ENCODE data around the gene KDM5A. TPM values are rescaled to one million over a fixed set of nuclear protein-coding genes. Genes with fewer than 3 reads are reported as not detected.
A peak's percentile ranks its signal among the peaks of the same experiment; 100 is the strongest.
"Not testable (repeated sequence)": the region's sequence is repeated elsewhere in the genome, so short reads cannot be mapped to it uniquely, and the experiment has no call there.

Gene KDM5A
- total and polyA plus RNA-seq, 2 donors (not counting 1 experiment from before 2014, with no cell fraction given): 24.4 to 54.5 TPM

GRCh38 chr12:356276-356988 is 32.7 kb downstream of the KDM5A start:
- peak in 1 of 2 donors; percentile 74 for DNase-seq (ENCODE audit: low read depth in 2 of 2)
- peaks cover 2% of the 10 kb centered on the region for H3K36me3 ChIP-seq (ENCODE audit: control insufficient read depth, insufficient read depth, low read length)
- H3K27ac ChIP-seq (ENCODE audit: insufficient read depth, low read length): no peak overlapping the region
- H4K20me1 ChIP-seq (ENCODE audit: control insufficient read depth, extremely low read depth, insufficient read depth, low read length): no peaks in the 10 kb centered on the region
- TF ChIP-seq CTCF (conservative IDR thresholded peaks at IDR 0.05 in 1 of 2, IDR thresholded peaks at IDR 0.05 in 1 of 2; ENCODE audit: low read depth in 1 of 2, low read length in 2 of 2) (no peak), EZH2 (IDR thresholded peaks at IDR 0.05; ENCODE audit: low read length, missing control alignments) (no peak)
- no peaks in the 10 kb centered on the region for H3K27me3 ChIP-seq (ENCODE audit: control insufficient read depth, insufficient read depth, low read length)
- H2AFZ ChIP-seq (ENCODE audit: low read length): no peak overlapping the region
- H3K4me1 ChIP-seq (ENCODE audit: control insufficient read depth, extremely low read depth, insufficient read depth, low read length): no peaks in the 10 kb centered on the region
- no peak overlapping the region for H3K9ac ChIP-seq (ENCODE audit: insufficient read depth, low read length)
- H3K9me3 ChIP-seq (ENCODE audit: control insufficient read depth, insufficient read depth, low read depth, low read length): no peaks in the 10 kb centered on the region
- no peak overlapping the region for H3K4me3 ChIP-seq (replicated peaks in 1 of 4; ENCODE audit: control extremely low read depth in 1 of 4, insufficient read depth in 1 of 4, low read depth in 3 of 4, low read length in 4 of 4)
- no peak overlapping the region for H3K4me2 ChIP-seq (ENCODE audit: extremely low read depth, insufficient read depth, low read length)
- no peaks in the 10 kb centered on the region for H3K79me2 ChIP-seq (ENCODE audit: control insufficient read depth, insufficient read depth, low read length)

- not testable (repeated sequence) for H3K9me3 ChIP-seq (ENCODE audit: control insufficient read depth, insufficient read depth, low read depth, low read length); H3K9ac ChIP-seq (ENCODE audit: insufficient read depth, low read length); H3K27ac ChIP-seq (ENCODE audit: insufficient read depth, low read length); H3K4me1 ChIP-seq (ENCODE audit: control insufficient read depth, extremely low read depth, insufficient read depth, low read length); H3K4me3 ChIP-seq (replicated peaks in 1 of 4; ENCODE audit: control extremely low read depth in 1 of 4, insufficient read depth in 1 of 4, low read depth in 3 of 4, low read length in 4 of 4); H4K20me1 ChIP-seq (ENCODE audit: control insufficient read depth, extremely low read depth, insufficient read depth, low read length); DNase-seq (ENCODE audit: low read depth in 2 of 2); H3K36me3 ChIP-seq (ENCODE audit: control insufficient read depth, insufficient read depth, low read length); H3K79me2 ChIP-seq (ENCODE audit: control insufficient read depth, insufficient read depth, low read length); H2AFZ ChIP-seq (ENCODE audit: low read length); H3K27me3 ChIP-seq (ENCODE audit: control insufficient read depth, insufficient read depth, low read length); H3K4me2 ChIP-seq (ENCODE audit: extremely low read depth, insufficient read depth, low read length)
These were observed 37.9 kb downstream of the KDM5A start for GRCh38 chr12:351197-351596.

- H3K79me2 ChIP-seq (ENCODE audit: control insufficient read depth, insufficient read depth, low read length); H3K27ac ChIP-seq (ENCODE audit: insufficient read depth, low read length); H4K20me1 ChIP-seq (ENCODE audit: control insufficient read depth, extremely low read depth, insufficient read depth, low read length); H3K4me1 ChIP-seq (ENCODE audit: control insufficient read depth, extremely low read depth, insufficient read depth, low read length); DNase-seq (ENCODE audit: low read depth in 2 of 2); H3K9me3 ChIP-seq (ENCODE audit: control insufficient read depth, insufficient read depth, low read depth, low read length); H3K9ac ChIP-seq (ENCODE audit: insufficient read depth, low read length); H3K27me3 ChIP-seq (ENCODE audit: control insufficient read depth, insufficient read depth, low read length); H2AFZ ChIP-seq (ENCODE audit: low read length); H3K36me3 ChIP-seq (ENCODE audit: control insufficient read depth, insufficient read depth, low read length); H3K4me2 ChIP-seq (ENCODE audit: extremely low read depth, insufficient read depth, low read length); H3K4me3 ChIP-seq (replicated peaks in 1 of 4; ENCODE audit: control extremely low read depth in 1 of 4, insufficient read depth in 1 of 4, low read depth in 3 of 4, low read length in 4 of 4): not testable (repeated sequence)
These were observed 39.5 kb downstream of the KDM5A start for GRCh38 chr12:349625-350024.

- not testable (repeated sequence) for H3K27me3 ChIP-seq (ENCODE audit: control insufficient read depth, insufficient read depth, low read length); DNase-seq (ENCODE audit: low read depth in 2 of 2); H3K4me3 ChIP-seq (replicated peaks in 1 of 4; ENCODE audit: control extremely low read depth in 1 of 4, insufficient read depth in 1 of 4, low read depth in 3 of 4, low read length in 4 of 4); H2AFZ ChIP-seq (ENCODE audit: low read length); H3K4me2 ChIP-seq (ENCODE audit: extremely low read depth, insufficient read depth, low read length); H4K20me1 ChIP-seq (ENCODE audit: control insufficient read depth, extremely low read depth, insufficient read depth, low read length); H3K9ac ChIP-seq (ENCODE audit: insufficient read depth, low read length); H3K4me1 ChIP-seq (ENCODE audit: control insufficient read depth, extremely low read depth, insufficient read depth, low read length); H3K36me3 ChIP-seq (ENCODE audit: control insufficient read depth, insufficient read depth, low read length); H3K27ac ChIP-seq (ENCODE audit: insufficient read depth, low read length); H3K9me3 ChIP-seq (ENCODE audit: control insufficient read depth, insufficient read depth, low read depth, low read length); H3K79me2 ChIP-seq (ENCODE audit: control insufficient read depth, insufficient read depth, low read length)
These were observed 46.1 kb downstream of the KDM5A start for GRCh38 chr12:343036-343435.

Measured in fibroblast of lung (primary cell).